Hematopoietic multipotent progenitor cell treated with erythropoietin and hydrocortisone succinate and interleukin-3 and kit ligand, for 4 days (in vitro differentiated cells): Measurements from ENCODE around the gene WNT7B.

ENCODE experiments used
- DNase-seq: peaks from one replicate; pipeline ENCODE4 v3.0.0-alpha.2; 2015

The WNT7B gene

DNA sequence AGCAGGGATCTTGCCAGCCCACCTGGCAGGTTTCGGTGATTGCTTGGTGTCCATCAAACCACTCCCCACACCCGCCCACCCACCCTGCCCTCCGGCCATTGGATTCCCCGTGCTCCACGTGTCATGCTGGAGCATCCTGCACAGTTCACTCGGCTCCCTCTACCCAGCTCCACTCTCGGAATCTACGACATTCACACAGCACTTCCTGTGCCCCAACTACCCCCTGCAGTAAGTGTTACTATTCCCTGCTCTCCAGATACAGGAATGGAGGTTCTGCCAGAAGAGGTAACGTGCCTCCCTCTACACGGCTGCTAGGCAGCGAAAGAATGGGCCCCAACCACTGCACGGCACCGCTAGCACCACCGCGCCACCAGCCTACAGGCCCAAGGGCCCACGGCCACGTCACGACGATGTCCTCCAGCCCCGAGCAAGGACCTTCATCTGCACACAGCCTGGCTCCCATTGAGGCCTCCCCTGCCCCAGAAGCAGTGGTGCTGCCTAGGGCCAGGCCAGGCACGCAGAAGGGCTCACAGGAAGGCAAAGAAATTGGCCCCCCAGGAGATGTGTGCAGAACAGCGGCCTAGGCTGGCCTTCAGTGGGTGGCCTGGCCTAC is 27.6 kb downstream of the WNT7B start:
- DNase-seq, result no peak

GRCh38 chr22:45948081-45948648 is 28.8 kb downstream of the WNT7B start:
- DNase-seq, result no peak

GRCh38 chr22:45946805-45947600 is 30.0 kb downstream of the WNT7B start:
- no peak for DNase-seq

DNA sequence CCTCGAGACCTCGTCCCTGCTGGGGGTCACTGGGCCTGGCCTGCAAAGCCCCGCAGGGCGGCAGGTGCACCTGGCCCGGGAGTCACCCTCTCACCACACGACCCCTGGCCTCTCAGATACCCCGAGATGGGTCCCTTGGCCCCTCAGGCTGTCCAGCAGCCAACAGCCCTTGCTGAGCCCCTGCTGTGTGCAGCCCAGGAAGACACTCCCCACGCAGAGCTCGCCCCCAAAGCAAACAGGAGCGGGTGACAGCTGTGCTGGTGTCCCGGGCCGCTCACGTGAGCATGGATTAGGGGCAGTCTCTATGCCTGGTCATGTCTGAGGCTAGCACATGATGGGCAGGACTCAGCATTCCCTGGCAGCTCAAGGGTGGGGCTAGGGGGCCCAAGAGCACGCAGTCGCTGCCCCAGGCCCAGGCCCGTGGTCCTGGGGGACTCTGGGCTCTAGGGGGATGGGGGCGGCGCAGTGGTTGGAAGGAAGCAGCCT is 31.3 kb downstream of the WNT7B start:
- DNase-seq, result no peak

- no peak for DNase-seq
These were observed 34.0 kb downstream of the WNT7B start for GRCh38 chr22:45942787-45943493.

DNA sequence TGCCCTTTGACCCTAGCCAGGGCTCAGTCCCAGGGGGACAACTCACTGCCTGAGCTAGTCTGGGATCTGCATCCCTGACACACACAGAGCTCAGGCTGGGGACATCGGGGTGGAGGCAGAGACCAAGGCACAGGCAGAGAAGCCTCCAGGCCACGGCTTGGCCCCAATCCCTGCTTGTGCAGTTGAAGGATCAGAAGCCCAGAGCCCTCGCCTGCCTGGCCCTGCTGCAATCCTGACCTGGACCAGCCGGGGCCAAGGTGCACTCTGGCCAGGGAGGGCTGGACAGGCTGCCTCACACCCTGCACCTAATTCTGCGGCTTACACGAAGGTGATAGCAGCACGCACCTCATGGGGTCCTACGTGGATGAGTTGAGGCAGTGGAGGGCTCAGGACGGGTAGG is 34.6 kb downstream of the WNT7B start:
- no peak for DNase-seq

- no peak for DNase-seq
These were observed 38.0 kb downstream of the WNT7B start for GRCh38 chr22:45938913-45939312.

GRCh38 chr22:45937960-45938359 is 39.0 kb downstream of the WNT7B start:
- DNase-seq, result no peak

- DNase-seq, result no peak
These were observed 41.4 kb downstream of the WNT7B start for GRCh38 chr22:45935573-45935972.

DNA sequence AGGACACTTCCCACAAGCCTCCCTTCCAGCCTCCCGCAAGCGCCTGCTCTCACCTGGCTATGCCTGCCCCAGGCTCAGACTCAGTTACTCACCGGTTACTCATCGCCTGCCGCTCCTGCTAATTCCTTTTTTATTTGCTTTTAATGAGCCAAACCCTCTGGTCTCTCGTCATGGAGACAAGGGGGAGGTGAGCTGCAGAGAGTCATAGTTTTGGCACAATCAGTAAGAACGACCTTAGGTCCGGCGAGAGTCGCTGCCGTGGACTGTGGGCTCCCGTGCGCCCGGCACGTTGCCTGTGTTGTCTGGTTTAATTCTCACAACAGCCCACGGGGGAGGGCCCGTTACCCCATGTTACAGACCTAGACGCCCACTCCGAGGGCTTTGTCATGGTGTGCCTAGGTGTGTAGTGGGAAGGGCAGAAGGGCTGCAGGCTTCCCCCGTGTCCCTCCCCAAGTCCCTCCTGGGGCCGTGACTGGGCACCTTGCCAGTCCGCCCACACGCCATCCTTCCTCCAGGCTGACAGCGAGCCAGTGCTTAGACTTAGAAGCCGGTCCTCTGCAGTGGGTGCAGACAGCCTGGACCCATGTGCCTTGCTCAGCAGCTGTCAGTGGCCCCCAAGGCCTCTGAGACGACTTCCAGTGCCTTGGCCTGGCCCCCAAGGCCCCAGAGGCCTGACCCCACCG is 42.2 kb downstream of the WNT7B start:
- DNase-seq, result peak; percentile 20

- DNase-seq, result no peak
These were observed 42.8 kb downstream of the WNT7B start for GRCh38 chr22:45934168-45934564.

GRCh38 chr22:45933506-45934167 is 43.3 kb downstream of the WNT7B start:
- no peak for DNase-seq

GRCh38 chr22:45932071-45932470 is 44.9 kb downstream of the WNT7B start:
- no peak for DNase-seq

- DNase-seq, result no peak
These were observed 45.9 kb downstream of the WNT7B start for GRCh38 chr22:45931042-45931441.

- no peak for DNase-seq
These were observed 46.6 kb downstream of the WNT7B start for GRCh38 chr22:45930324-45930723.

GRCh38 chr22:45929649-45930048 is 47.3 kb downstream of the WNT7B start:
- no peak for DNase-seq

GRCh38 chr22:45928726-45929368 is 48.1 kb downstream of the WNT7B start:
- DNase-seq, result no peak

DNA sequence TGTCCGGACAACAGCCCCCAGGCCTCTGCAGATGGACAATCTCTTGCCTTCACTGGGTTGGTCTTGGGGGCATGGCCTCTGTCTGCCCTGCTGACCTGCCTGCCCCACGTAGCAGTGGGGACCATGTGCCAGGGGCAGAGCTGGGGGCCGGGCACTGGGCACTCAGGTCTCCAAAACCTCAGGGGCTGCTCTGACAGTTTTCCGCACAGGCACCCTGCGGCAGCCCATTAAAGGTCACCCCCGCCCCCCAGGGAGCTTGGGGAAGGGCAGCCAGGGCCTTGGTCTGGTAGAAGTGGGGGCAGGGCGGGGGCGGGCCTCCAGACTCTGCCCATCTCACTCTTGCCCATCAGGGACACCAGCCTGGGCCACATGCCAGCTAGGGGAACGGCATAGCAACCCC is 49.9 kb downstream of the WNT7B start:
- DNase-seq, result no peak

DNA sequence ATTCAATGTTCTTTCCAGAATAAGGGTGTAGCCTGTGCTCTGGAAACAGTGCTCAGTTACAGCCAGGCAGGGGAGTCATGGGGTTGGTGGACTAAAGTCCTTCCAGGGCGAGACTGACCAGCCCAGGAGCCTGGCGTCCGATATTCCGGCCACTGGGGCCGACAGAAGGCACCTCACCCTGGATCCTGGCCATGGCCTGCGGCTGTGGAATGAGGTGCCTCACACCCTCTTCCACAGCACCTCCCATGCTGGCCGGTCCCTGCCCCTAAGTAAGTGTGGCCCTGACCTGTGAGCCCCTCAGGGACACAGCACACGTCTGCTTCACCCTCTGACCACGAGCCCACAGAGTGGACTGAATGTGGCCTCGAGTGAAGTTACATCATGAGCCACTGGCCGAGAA is 50.5 kb downstream of the WNT7B start:
- no peak for DNase-seq

- no peak for DNase-seq
These were observed 51.1 kb downstream of the WNT7B start for GRCh38 chr22:45925811-45926351.

DNA sequence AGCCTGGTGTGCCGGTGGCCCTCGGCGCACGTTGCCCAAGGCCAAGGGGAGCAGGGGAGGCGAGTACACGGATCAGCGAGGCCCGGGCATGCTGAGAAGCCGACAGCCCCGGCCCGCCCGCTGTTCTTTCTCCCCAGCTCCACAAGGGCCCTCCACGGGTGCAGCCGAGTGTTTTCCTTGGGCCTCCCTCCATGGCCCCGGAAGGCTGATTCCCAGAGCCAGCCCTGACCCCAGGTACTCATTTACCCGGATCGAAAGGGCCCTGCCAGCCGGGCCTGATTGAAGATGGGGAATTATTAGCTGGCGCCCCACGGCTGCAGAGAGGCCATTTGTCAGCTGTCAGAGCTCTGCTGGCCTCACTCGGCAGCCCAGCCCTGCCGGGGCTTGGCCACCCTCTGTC is 53.1 kb downstream of the WNT7B start:
- no peak for DNase-seq

- DNase-seq, result no peak
These were observed 53.8 kb downstream of the WNT7B start for GRCh38 chr22:45923212-45923611.
